ENCODE measurements around the gene CDK17.

Gene CDK17

GRCh38 chr12:96233168-96233567, 167.1 kb downstream of the CDK17 start:
- H3K9me3 ChIP-seq, result no peaks in the 10 kb centered on the region
- no peaks in the 10 kb centered on the region for H3K4me1 ChIP-seq
- in situ Hi-C loops (cut with MboI; ENCODE audit: low sequenced_read_pairs), result no loop called here
- DNase-seq (ENCODE audit: low spot score in 2 of 2), result no peak
- no peaks in the 10 kb centered on the region for H3K27me3 ChIP-seq (ENCODE audit: low read depth)
- H3K4me3 ChIP-seq, result no peak overlapping the region
- H3K36me3 ChIP-seq (replicated peaks), result no peaks in the 10 kb centered on the region

- H3K36me3 ChIP-seq (replicated peaks), result no peaks in the 10 kb centered on the region
- in situ Hi-C loops (cut with MboI; ENCODE audit: low sequenced_read_pairs), result no loop called here
- no peaks in the 10 kb centered on the region for H3K9me3 ChIP-seq
- no peak overlapping the region for H3K4me3 ChIP-seq
- no peaks in the 10 kb centered on the region for H3K27me3 ChIP-seq (ENCODE audit: low read depth)
- DNase-seq (ENCODE audit: low spot score in 2 of 2), result no peak
- H3K4me1 ChIP-seq, result no peaks in the 10 kb centered on the region
Observed at GRCh38 chr12:96230646-96231045, 169.6 kb downstream of the CDK17 start.

GRCh38 chr12:96228566-96229248, 171.5 kb downstream of the CDK17 start:
- Histone ChIP-seq H3K27me3 (ENCODE audit: low read depth) (no peaks in the 10 kb centered on the region), H3K4me1 (peaks cover 8% of the 10 kb centered on the region), H3K4me3 (no peak overlapping the region), H3K36me3 (replicated peaks) (no peaks in the 10 kb centered on the region), H3K9me3 (no peaks in the 10 kb centered on the region)
- in situ Hi-C loops (cut with MboI; ENCODE audit: low sequenced_read_pairs), result no loop called here
- no peak for DNase-seq (ENCODE audit: low spot score in 2 of 2)
